K562 (cell line): ENCODE measurements around the gene SFI1. TPM values are rescaled to one million over a fixed set of nuclear protein-coding genes. Genes with fewer than 3 reads are reported as not detected.

Experiments used
- ARID2 ChIP-seq: fragments of 450-650 bp; IDR thresholded peaks from 2 replicates; pipeline ENCODE4 v1.6.1; 2017; ENCODE audit warnings: antibody characterized with exemption, mild to moderate bottlenecking
- BRD4 ChIP-seq: fragments of 200-600 bp; sonication (generic); IDR thresholded peaks from 2 replicates; pipeline ENCODE4 v1.6.1; 2017; ENCODE audit warnings: inconsistent platforms
- ERF ChIP-seq: fragments of 450-650 bp; formaldehyde crosslinking; IDR thresholded peaks from 2 replicates; pipeline ENCODE4 v1.4.0; 2020; ENCODE audit warnings: mild to moderate bottlenecking, mixed read lengths
- FOSL1 ChIP-seq: fragments of 200-800 bp; sonication (Bioruptor generic); conservative IDR thresholded peaks from 2 replicates; pipeline ENCODE4 v1.6.1; 2016; ENCODE audit warnings: missing genetic modification characterization, missing compliant biosample characterization
- GTF2B ChIP-seq: IDR thresholded peaks from 2 replicates; pipeline ENCODE4 v1.6.1; 2011; ENCODE audit not compliant: insufficient read length; ENCODE audit errors: extremely low read depth
- KAT7 ChIP-seq: sonication (generic); formaldehyde crosslinking; IDR thresholded peaks from 2 replicates; pipeline ENCODE4 v1.8.0; 2022; ENCODE audit warnings: missing genetic modification reagents, mild to moderate bottlenecking, borderline replicate concordance
- NEUROD1 ChIP-seq: fragments of 150-350 bp; IDR thresholded peaks from 2 replicates; pipeline ENCODE4 v1.6.1; 2014; ENCODE audit warnings: borderline replicate concordance, low read length, low read depth; ENCODE audit not compliant: partially characterized antibody
- RAD21 ChIP-seq, 2 experiments: fragments of 250-450 bp in 1 of 2; fragments of 450-650 bp in 1 of 2; sonication (Bioruptor Pico) in 1 of 2; formaldehyde crosslinking in 1 of 2; IDR thresholded peaks in 1 of 2; conservative IDR thresholded peaks in 1 of 2; 2 replicates each; pipeline versions ENCODE4 v1.4.0 to v1.8.0; 2020 to 2022; ENCODE audit warnings: mild to moderate bottlenecking in 2 of 2, moderate library complexity in 1 of 2
- RBM39 ChIP-seq: fragments of 200-400 bp; formaldehyde crosslinking; optimal IDR thresholded peaks from 2 replicates; pipeline ENCODE3; 2018; ENCODE audit warnings: low read depth, low read length
- RERE ChIP-seq: sonication (generic); formaldehyde crosslinking; IDR thresholded peaks from 2 replicates; pipeline ENCODE4 v1.8.0; 2023; ENCODE audit warnings: missing genetic modification reagents, mild to moderate bottlenecking, borderline replicate concordance
- SMC3 ChIP-seq: conservative IDR thresholded peaks from 2 replicates; pipeline ENCODE4 v1.6.1; 2011; ENCODE audit warnings: low read depth, low read length, improper control_type of control experiment; ENCODE audit not compliant: insufficient read depth
- TEAD2 ChIP-seq: fragments of 450-650 bp; IDR thresholded peaks from 2 replicates; pipeline ENCODE4 v1.6.1; 2016; ENCODE audit warnings: missing genetic modification characterization, control low read depth, missing compliant biosample characterization
- UBTF ChIP-seq, 2 experiments: IDR thresholded peaks; 2 replicates each; pipeline ENCODE4 v1.6.1; 2012; ENCODE audit warnings: improper control_type of control experiment in 2 of 2, low read depth in 2 of 2, low read length in 2 of 2, borderline replicate concordance in 1 of 2
- ZNF23 ChIP-seq: fragments of 250-450 bp; sonication (Bioruptor Pico); IDR thresholded peaks from 2 replicates; pipeline ENCODE4 v1.4.0; 2020; ENCODE audit warnings: mild to moderate bottlenecking
- polyA plus RNA-seq, 8 experiments: library from polyadenylated mRNA; depleted of rRNA in 4 of 8; stranded (reverse) in 5 of 8; unstranded in 3 of 8; fragments of >200 nt; fragmentation: Nextera tagmentation in 2 of 8; fragmentation: Illumina TruSeq in 1 of 8; extraction: Ambion mirVana in 2 of 8; extraction: Trizol in 1 of 8; gene quantifications; 2 replicates each; pipeline versions ENCODE4 v1.2.1 to v1.2.3, GENCODE V29; 2011 to 2014; ENCODE audit warnings: inconsistent platforms in 1 of 8, missing spikeins in 1 of 8
- total RNA-seq, 7 experiments: library from RNA; depleted of rRNA in 6 of 7; stranded (reverse); fragments of >200 nt in 6 of 7; fragmentation: Illumina TruSeq in 2 of 7; extraction: Trizol in 2 of 7; gene quantifications; 2 replicates each; pipeline versions ENCODE4 v1.2.1 to v1.2.3, GENCODE V29; 2011 to 2021; ENCODE audit warnings: low replicate concordance in 1 of 7

The SFI1 gene
- total and polyA plus RNA-seq, 9 of the 15 experiments (the other 6 are each of a cell fraction or from before 2014, with no cell fraction given), result 3.0 to 25.6 (median 14.1) TPM

GRCh38 chr22:31561238-31561887, 65.0 kb downstream of the SFI1 start (continued):
- TF ChIP-seq RERE (no peak), UBTF (IDR thresholded peaks at IDR 0.05; ENCODE audit: borderline replicate concordance in 1 of 2, low read depth in 2 of 2, low read length in 2 of 2) (no peak), ZNF23 (no peak), RBM39 (no peak), NEUROD1 (no peak), KAT7 (no peak), ERF (CRISPR knock-in tag) (no peak), ARID2 (0 out of 2 replicates have a peak, but pooled peaks have one; percentile 55), SMC3 (peak; percentile 83), RAD21 (CRISPR knock-in tag; conservative IDR thresholded peaks at IDR 0.05 in 1 of 2, IDR thresholded peaks at IDR 0.05 in 1 of 2) (peak; percentile 74 to 90), TEAD2 (no peak), BRD4 (no peak), FOSL1 (tag) (no peak), GTF2B (no peak)
